Sigmoid colon (tissue), 7 donors: ENCODE data around the gene RNF144A. TPM values are rescaled to one million over a fixed set of nuclear protein-coding genes. Genes with fewer than 3 reads are reported as not detected.

Experiments
- DNase-seq: peaks from one replicate; pipeline ENCODE4 v3.0.0-alpha.2; 2019
- H3K27ac ChIP-seq, 4 donors: fragments of 200-600 bp; sonication (generic); one replicate each; pipeline ENCODE4 v1.5.1; 2016 to 2019; ENCODE audit warnings: mild to moderate bottlenecking in 1 of 4
- H3K27me3 ChIP-seq, 3 donors: fragments of 200-600 bp; sonication (generic); one replicate each; pipeline ENCODE4 v1.5.1; 2019; ENCODE audit warnings: mild to moderate bottlenecking in 1 of 3
- H3K36me3 ChIP-seq, 4 donors: fragments of 200-600 bp; sonication (generic); one replicate each; pipeline ENCODE4 v1.5.1; 2016 to 2019
- H3K4me1 ChIP-seq, 4 donors: fragments of 200-600 bp; sonication (generic); one replicate each; pipeline ENCODE4 v1.5.1; 2017 to 2019
- H3K4me3 ChIP-seq, 4 donors: fragments of 200-600 bp; sonication (generic); one replicate each; pipeline ENCODE4 v1.5.1; 2017 to 2019; ENCODE audit warnings: mild to moderate bottlenecking in 2 of 4, moderate library complexity in 1 of 4
- H3K9me3 ChIP-seq, 4 donors: fragments of 200-600 bp in 3 of 4; sonication (generic) in 3 of 4; one replicate each; pipeline versions ENCODE4 v1.5.1 to v1.6.1; 2013 to 2019
- CTCF ChIP-seq, 4 experiments: fragments of 450-650 bp in 3 of 4; fragments of 200-600 bp in 1 of 4; IDR thresholded peaks; one replicate each; pipeline ENCODE4 v1.5.1; 2016 to 2019; ENCODE audit warnings: antibody characterized with exemption in 4 of 4, mild to moderate bottlenecking in 3 of 4, moderate library complexity in 2 of 4
- EP300 ChIP-seq, 4 donors: sonication (generic); formaldehyde crosslinking; IDR thresholded peaks; one replicate each; pipeline ENCODE4 v1.6.1; 2017; ENCODE audit warnings: antibody characterized with exemption in 4 of 4
- POLR2A ChIP-seq, 2 donors: fragments of 450-650 bp; IDR thresholded peaks; one replicate each; pipeline ENCODE4 v1.6.1; 2016; ENCODE audit warnings: antibody characterized with exemption in 2 of 2, mild to moderate bottlenecking in 2 of 2, moderate library complexity in 2 of 2
- POLR2AphosphoS5 ChIP-seq, 4 donors: sonication (generic); formaldehyde crosslinking; IDR thresholded peaks; one replicate each; pipeline ENCODE4 v1.6.1; 2017; ENCODE audit warnings: antibody characterized with exemption in 4 of 4
- WGBS, 2 donors: extraction: QIAGEN DNeasy Blood & Tissue Kit; methylation state at CpG; one replicate each; pipeline ENCODE4 v1.1.7; 2013; 5-methylcytosine and 5-hydroxymethylcytosine counted together
- intact Hi-C: fragments of 100-400 bp; cut with DNase I; formaldehyde crosslinking; loops from one replicate; pipeline ENCODE4 v1.15.1; 2023
- polyA plus RNA-seq, 3 donors: library from polyadenylated mRNA; stranded (reverse); fragments of 200-250 nt; gene quantifications; one replicate each; pipeline ENCODE4 v1.2.3, GENCODE V29; 2013
- total RNA-seq, 4 donors: library from RNA; depleted of rRNA; stranded (reverse); fragments of >200 nt; gene quantifications; one replicate each; pipeline ENCODE4 v1.1.0, GENCODE V29; 2016
- donor health status: healthy with polysubstance abuse.
- donor health status: Bipolar disorder and iron deficiency.
- donor health status: healthy.

RNF144A gene
- total and polyA plus RNA-seq, 7 donors = 4.8 to 14.2 (median 12.1) TPM

GRCh38 chr2:6957910-6958615 is 40.9 kb downstream of the RNF144A start:
- no peak for DNase-seq
- Histone ChIP-seq H3K4me3 (no peak overlapping the region), H3K27ac (no peak overlapping the region), H3K36me3 (no peaks in the 10 kb centered on the region), H3K4me1 (peaks cover 0 to 23% (median 15%) of the 10 kb centered on the region in 4 donors), H3K27me3 (no peaks in the 10 kb centered on the region), H3K9me3 (no peaks in the 10 kb centered on the region)
- intact Hi-C loops = no loop called here
- TF ChIP-seq POLR2A (IDR thresholded peaks at IDR 0.05) (no peak), POLR2AphosphoS5 (IDR thresholded peaks at IDR 0.05) (peak in 1 of 4 donors; percentile 42)
- WGBS, 2 donors = 95 to 96% methylated on average over 15 of the region's 15 CpGs

- TF ChIP-seq POLR2AphosphoS5 (IDR thresholded peaks at IDR 0.05) (no peak), EP300 (IDR thresholded peaks at IDR 0.05) (no peak), POLR2A (IDR thresholded peaks at IDR 0.05) (no peak), CTCF (IDR thresholded peaks at IDR 0.05) (no peak)
- DNase-seq = no peak
- WGBS, 2 donors = 96% methylated on average over 10 of the region's 10 CpGs
- intact Hi-C loops = no loop called here
- Histone ChIP-seq H3K27me3 (no peaks in the 10 kb centered on the region), H3K9me3 (no peaks in the 10 kb centered on the region), H3K4me3 (no peak overlapping the region), H3K27ac (no peak overlapping the region), H3K4me1 (peaks cover 0 to 23% (median 15%) of the 10 kb centered on the region in 4 donors), H3K36me3 (no peaks in the 10 kb centered on the region)
Measured at GRCh38 chr2:6958616-6959235, 41.5 kb downstream of the RNF144A start.

- 93 to 94% methylated on average over 3 of the region's 3 CpGs for WGBS, 2 donors
- H3K4me3 ChIP-seq = no peak overlapping the region
- intact Hi-C loops = loop anchor here (5.0 kb wide), 1 partner anchor 42 kb away; the partner anchor contains the start of gene RNF144A
- DNase-seq = no peak
- H3K36me3 ChIP-seq = no peaks in the 10 kb centered on the region
- H3K4me1 ChIP-seq = peaks cover 0 to 23% (median 15%) of the 10 kb centered on the region in 4 donors
- no peak overlapping the region for H3K27ac ChIP-seq
- H3K9me3 ChIP-seq = no peaks in the 10 kb centered on the region
- H3K27me3 ChIP-seq = no peaks in the 10 kb centered on the region
- TF ChIP-seq POLR2A (IDR thresholded peaks at IDR 0.05) (no peak), CTCF (IDR thresholded peaks at IDR 0.05) (no peak), POLR2AphosphoS5 (IDR thresholded peaks at IDR 0.05) (no peak), EP300 (IDR thresholded peaks at IDR 0.05) (no peak)
Measured at GRCh38 chr2:6959751-6960150, 42.5 kb downstream of the RNF144A start.

GRCh38 chr2:6960659-6961058 is 43.4 kb downstream of the RNF144A start:
- Histone ChIP-seq H3K4me3 (peak overlapping the region in 1 of 4 donors; percentile 1), H3K36me3 (no peaks in the 10 kb centered on the region), H3K27ac (peak overlapping the region in 3 of 4 donors; percentile 4 to 54 (median 25)), H3K4me1 (peaks cover 0 to 18% (median 15%) of the 10 kb centered on the region in 4 donors), H3K27me3 (no peaks in the 10 kb centered on the region), H3K9me3 (no peaks in the 10 kb centered on the region)
- DNase-seq = no peak
- TF ChIP-seq EP300 (IDR thresholded peaks at IDR 0.05) = no peak
- TF ChIP-seq CTCF (IDR thresholded peaks at IDR 0.05) = no peak
- TF ChIP-seq POLR2AphosphoS5 (IDR thresholded peaks at IDR 0.05) = peak in 3 of 4 donors; percentile 7 to 47 (median 38)
- no peak for TF ChIP-seq POLR2A (IDR thresholded peaks at IDR 0.05)
- intact Hi-C loops = loop anchor here (5.0 kb wide), 1 partner anchor 43 kb away; the partner anchor contains the start of gene RNF144A
- 12 to 35% methylated on average over 8 of the region's 8 CpGs for WGBS, 2 donors

GRCh38 chr2:6963727-6964126 is 46.5 kb downstream of the RNF144A start:
- Histone ChIP-seq H3K27me3 (no peaks in the 10 kb centered on the region), H3K4me1 (peaks cover 0 to 16% (median 15%) of the 10 kb centered on the region in 4 donors), H3K9me3 (no peaks in the 10 kb centered on the region), H3K27ac (no peak overlapping the region), H3K4me3 (no peak overlapping the region), H3K36me3 (no peaks in the 10 kb centered on the region)
- no peak for DNase-seq
- intact Hi-C loops = loop anchor here (5.0 kb wide), 1 partner anchor 46 kb away; the partner anchor contains the start of gene RNF144A
- WGBS, 2 donors = 95 to 96% methylated on average over 6 of the region's 6 CpGs
- TF ChIP-seq POLR2AphosphoS5 (IDR thresholded peaks at IDR 0.05) = no peak
- no peak for TF ChIP-seq CTCF (IDR thresholded peaks at IDR 0.05)
- TF ChIP-seq EP300 (IDR thresholded peaks at IDR 0.05) = no peak
- no peak for TF ChIP-seq POLR2A (IDR thresholded peaks at IDR 0.05)
